Measurements from ENCODE around the gene CD209.

The CD209 gene

GRCh38 chr19:7705387-7706187, 41.7 kb downstream of the CD209 start:
- DNase-seq (ENCODE audit: low spot score): no peak

GRCh38 chr19:7704280-7705060, 42.9 kb downstream of the CD209 start:
- DNase-seq (ENCODE audit: low spot score): no peak

- DNase-seq (ENCODE audit: low spot score): no peak
These were observed 44.0 kb downstream of the CD209 start for GRCh38 chr19:7703332-7703731.

GRCh38 chr19:7701654-7702457, 45.5 kb downstream of the CD209 start, which contains the start of gene FCER2:
FCER2 (minus strand) TSS chr19:7702131; CDS start chr19:7699760, 2,371 bp downstream.
- no peak for DNase-seq (ENCODE audit: low spot score)

- no peak for DNase-seq (ENCODE audit: low spot score)
These were observed 46.2 kb downstream of the CD209 start for GRCh38 chr19:7701049-7701653.

- DNase-seq (ENCODE audit: low spot score): no peak
These were observed 47.6 kb downstream of the CD209 start for GRCh38 chr19:7699417-7700401.

GRCh38 chr19:7699003-7699402, 48.3 kb downstream of the CD209 start:
- DNase-seq (ENCODE audit: low spot score): no peak

- DNase-seq (ENCODE audit: low spot score): no peak
These were observed 48.8 kb downstream of the CD209 start for GRCh38 chr19:7698583-7698982.

- no peak for DNase-seq (ENCODE audit: low spot score)
These were observed 49.5 kb downstream of the CD209 start for GRCh38 chr19:7697721-7698287.

- DNase-seq (ENCODE audit: low spot score): no peak
These were observed 52.8 kb downstream of the CD209 start for GRCh38 chr19:7694499-7694898.

GRCh38 chr19:7692417-7693088, 54.8 kb downstream of the CD209 start:
- DNase-seq (ENCODE audit: low spot score): no peak

GRCh38 chr19:7691497-7691896, 55.8 kb downstream of the CD209 start:
- no peak for DNase-seq (ENCODE audit: low spot score)

- DNase-seq (ENCODE audit: low spot score): no peak
These were observed 56.5 kb downstream of the CD209 start for GRCh38 chr19:7690779-7691258.
